HG02852 (cell line): ENCODE results near the gene CARMIL1.
"Not testable (repeated sequence)": the region's sequence is repeated elsewhere in the genome, so short reads cannot be mapped to it uniquely, and the experiment has no call there.

Experiments used
- ATAC-seq: cut with Tn5 transposase; IDR thresholded peaks from one replicate; pipeline ENCODE4 v1.9.1; 2021; ENCODE audit warnings: mild to moderate bottlenecking, moderate library complexity; ENCODE audit not compliant: unreplicated experiment

The CARMIL1 gene

DNA sequence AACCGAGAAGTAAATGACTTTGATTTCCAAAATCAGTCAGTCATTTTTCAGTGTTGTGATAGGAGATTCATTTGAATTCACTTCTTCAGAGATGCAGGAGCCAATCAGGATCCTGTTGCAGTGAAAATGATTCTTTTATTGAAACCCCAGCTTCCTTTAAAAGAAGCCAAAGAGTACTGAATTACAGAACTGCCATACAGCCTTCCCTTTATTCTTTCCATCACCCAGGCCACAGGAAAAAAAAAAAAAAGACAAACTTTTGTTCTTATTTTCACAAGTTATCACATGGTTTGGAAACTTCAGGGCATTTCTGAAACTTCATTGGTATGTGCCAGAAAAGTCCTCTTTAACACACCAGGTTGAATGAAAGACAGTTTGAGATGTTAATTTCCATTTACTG, 1.8 kb upstream of the CARMIL1 start:
- no peak for ATAC-seq

DNA sequence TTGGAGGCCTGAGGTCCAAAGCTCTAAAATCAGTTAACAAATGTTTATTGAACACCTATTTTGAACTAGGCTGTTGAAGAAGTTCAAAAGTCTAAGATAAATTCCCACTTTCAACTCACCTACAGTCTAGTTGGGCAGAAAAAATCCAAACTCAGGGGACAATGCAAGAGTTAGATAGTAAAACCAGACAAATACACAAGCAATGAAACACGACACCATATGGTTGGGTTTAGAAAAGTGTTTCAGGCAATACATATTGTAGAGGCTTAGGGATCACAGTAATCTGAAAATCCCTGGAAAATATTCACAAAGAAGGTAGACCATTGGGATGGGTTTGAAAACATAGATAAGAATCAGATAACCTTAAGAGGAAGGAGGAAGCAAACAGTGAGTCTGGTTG, 1.3 kb upstream of the CARMIL1 start:
- no peak for ATAC-seq

DNA sequence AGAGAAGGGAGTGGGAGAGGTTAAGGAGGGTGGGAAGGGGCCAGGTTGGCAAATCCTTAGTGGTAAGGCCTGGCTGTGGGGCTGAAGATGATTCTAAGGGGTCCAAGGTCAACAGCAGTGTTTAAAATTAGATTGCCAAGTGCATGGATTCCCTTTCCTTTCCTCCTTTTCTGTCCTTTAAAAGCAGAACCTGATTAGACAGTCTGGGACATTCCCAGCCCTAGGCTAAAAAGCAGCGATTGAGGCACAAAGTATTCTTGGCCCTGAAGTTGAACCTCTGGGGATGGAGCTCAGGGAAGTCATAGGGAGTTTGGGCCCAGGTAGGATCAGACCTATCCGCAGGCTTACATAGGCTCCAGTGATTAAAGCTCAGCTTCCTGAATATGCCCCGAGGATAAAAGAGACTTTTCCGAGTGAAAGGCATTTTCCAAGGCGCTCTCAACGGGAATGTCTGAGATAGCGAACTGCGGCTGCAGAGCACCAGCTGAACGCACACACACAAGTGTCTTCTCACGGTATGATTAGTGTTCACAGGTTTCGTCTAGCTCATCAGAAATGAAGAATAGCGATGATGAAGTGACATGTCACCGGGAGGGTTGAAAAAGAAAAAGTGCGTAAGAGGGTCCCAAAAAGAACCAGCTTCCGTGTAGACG, 787 bp upstream of the CARMIL1 start:
- peak; percentile 30 for ATAC-seq

DNA sequence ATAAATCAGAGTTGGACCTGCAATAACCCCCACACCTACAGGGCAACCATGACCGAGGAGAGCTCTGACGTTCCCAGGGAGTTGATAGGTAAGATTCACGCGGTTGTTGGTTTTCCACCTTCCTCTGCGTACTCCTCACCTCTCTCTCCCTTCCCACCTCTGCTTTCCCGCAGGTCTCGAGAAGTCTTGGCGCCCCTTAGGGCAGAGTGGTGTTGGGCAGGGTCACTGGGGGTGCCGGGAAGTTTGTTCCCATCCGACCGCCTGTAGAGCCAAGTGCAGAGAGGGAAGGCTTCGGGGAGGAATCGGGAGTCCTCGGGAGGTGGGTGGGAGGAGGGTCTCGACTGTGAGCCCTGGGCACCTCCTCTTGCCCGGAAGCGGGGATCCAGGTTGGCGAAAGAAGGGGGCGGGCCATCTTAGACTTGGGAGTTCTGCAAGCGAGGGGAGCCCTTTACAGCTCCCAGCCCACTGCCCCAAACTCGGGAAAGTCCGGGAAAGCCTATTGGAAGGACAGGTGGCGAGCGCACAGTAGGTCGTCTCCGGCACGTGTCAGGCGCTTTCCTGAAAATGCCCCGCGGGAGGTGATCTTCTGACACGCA, 672 bp downstream of the CARMIL1 start:
- no peak for ATAC-seq

DNA sequence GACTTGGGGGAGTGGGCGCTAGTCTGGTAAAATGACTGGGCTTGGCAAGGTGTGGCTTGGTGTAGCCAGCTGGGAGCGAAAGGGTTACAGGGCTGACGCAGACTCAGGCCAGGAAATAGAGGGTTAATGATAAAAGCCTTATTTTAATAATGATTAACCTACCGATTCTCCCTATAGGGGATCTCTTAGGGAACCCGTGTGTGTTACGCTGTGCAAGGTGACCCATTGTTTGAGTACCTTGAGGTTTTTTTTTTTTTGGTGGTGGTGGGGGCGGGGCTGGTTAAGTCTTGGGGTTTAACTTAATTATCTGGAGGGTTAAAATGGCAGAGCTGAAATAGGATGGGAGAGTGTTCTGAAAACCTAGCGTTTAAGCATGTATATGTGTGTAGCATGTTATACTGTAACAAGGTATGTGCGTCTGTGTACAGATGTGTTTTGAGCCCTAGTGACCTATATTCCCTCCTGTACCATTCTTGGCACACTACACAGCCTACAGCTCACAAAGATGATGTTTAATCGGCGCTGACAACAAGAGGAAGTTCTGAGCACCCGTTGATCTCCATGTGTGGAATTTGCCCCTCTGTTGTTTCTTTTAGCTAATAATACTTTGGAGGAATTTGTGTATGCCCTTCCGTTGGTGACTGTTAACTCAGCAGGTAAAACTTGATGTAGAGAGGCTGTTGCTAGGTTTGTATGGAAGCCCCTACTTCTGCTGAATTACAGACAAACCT, 1.3 kb downstream of the CARMIL1 start:
- ATAC-seq = no peak

DNA sequence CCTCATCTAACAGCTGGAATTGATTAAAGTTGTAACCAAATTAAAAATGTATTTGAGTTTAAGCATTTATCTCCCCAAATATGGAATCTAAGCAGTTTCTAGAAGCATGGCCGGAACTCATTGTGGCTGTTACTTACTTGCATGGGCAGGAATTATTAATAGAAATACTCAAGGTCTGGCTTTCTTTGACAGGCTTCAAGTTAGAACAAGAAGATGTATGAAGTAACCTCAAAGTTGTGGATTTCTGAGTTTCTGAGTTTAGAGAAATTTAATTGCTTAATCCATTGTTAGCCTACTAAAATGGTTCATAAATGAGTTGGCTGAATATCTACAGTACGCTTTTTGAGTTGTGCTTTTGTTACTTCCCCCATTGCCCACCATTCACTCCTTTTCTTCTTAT, 7.7 kb downstream of the CARMIL1 start:
- no peak for ATAC-seq

DNA sequence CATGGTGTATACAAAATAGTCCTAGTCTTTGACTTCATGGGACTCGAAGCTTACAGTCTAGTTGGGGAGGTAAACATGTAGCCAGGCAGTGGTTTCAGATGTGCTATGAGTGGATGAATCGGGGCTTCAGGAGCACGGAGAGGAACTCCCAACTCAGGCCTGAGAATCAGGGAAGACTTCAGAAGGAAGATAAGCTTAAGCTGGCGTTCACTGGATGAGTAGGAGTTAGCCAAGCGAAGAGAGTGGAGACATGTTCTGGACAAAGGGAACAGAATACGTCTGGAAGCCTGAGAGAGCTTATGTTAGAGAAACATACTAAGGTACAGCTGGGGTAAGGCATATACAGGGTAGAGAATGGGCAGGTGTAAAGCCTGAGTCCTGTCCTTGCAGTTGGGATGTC, 8.8 kb downstream of the CARMIL1 start:
- no peak for ATAC-seq

DNA sequence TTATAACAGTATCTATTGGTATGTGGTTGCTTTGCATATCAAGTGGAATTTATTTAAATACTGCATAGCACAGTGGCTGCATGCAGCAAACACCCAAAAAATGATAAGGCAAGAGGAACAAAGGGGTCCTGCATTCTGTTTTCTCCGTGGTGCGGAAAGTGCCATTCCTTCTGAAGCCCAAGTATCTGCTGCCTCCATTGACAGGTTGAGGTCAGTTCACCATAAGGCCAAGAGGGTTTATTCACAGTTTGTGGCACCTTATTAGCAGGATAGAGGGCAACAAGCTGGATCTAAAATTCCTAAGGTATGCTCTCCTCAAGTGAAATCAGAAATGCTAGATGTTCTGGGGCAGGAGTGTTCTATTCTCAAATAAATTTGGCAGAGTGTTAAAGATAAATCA, 9.3 kb downstream of the CARMIL1 start:
- no peak for ATAC-seq

DNA sequence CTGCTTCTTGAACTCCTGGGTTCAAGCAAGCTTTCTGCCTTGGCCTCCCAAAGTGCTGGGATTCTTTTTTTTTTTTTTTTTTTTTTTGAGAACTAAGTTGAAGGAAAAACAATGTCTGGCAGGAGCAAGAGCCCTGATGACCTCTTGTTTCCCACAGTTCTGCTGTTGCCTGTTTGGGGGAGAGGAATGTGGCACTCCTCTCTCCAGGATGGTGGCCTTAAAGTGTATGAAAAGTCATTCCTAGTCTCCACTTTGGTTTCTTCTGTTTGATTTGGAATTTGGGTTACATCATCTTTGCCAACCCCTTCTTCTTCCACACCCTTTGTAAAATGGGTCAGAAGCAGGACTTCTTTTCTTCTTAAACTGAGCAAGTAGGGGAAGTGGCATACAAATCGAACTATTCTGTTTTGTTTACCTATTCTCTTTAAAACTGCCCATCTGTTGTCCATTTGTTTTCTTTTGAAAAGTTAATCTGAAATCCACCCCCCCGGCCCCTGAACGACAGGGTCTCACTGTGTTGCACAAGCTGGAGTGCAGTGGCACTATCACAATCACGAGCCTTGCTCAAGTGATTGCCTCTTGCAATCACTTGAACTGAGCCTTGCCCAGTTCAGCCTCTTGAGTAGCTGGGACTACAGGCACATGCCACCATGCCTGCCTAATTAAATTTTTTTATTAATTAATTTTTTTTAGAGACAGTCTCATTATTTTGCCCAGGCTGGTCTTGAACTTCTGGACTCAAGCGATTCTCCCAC, 11.3 kb downstream of the CARMIL1 start:
- no peak for ATAC-seq

DNA sequence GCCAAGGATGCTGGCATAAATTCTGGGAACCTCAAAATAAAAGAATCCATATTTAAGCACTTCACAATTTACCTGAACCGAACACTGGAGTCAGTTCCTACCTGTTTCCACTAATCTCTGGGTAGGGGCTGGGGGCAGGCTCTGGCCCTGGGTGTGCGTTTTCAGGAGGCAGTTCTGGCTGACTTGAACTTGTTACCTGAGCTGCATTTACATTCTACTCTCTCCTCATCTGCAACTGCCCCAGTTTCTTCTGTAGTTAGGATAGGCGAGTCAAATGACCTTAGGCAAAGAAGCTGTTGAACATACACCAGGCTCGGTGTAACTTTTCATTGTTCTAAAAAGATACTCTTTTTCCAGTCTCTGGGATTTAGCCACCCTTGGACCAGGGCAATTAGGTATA, 13.2 kb downstream of the CARMIL1 start:
- no peak for ATAC-seq

DNA sequence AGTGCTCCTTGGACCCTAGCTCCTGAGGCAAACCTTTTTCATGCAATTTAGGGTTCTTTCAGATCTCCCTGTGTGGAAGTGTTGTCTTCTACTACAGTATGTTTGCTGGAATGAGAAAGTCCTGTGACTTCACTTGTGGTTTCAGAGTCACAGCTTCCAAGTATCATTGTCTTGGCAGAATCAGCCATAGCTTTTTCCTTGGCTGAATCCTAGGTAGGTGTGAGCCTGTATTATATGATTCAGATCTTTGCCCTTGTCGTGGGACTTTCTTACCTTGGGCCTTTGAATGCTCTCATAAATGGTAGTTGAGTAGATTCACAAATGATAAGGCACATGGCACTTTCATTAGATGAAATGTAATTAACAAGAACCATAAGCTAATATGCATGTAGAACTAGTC, 16.5 kb downstream of the CARMIL1 start:
- ATAC-seq = no peak

DNA sequence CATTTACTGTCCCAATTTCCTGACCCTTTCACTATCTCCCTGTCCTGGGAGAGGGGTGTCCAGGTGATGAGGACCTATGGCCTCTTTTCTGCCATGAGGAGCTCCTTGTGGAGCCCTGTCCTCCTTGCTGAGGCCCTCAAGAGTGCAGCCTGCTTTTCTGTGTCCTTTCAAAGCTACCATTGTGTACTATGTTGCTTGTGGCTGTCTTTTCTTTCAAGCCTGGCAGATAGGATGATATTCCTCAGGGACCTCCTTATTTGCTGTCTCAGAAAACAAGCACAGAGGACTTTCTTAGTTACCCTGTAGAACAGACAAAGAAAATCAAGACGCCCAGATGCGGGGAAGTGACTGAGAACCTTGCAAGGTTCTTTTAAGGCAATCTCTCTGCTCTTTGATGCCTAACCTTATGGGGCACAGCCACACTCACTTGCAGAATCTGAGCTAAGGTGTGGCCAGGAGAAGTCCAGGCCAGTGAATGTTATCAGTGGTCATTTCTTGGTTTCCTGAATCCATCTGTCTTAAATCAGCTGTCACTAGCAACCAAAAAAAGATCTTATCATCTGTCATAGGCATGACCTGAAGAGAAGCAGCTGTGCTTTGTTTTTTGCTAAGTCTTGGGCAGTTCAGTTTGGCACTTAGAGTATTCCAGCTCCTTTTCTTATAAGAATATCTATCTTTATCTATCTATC, 17.2 kb downstream of the CARMIL1 start:
- no peak for ATAC-seq

DNA sequence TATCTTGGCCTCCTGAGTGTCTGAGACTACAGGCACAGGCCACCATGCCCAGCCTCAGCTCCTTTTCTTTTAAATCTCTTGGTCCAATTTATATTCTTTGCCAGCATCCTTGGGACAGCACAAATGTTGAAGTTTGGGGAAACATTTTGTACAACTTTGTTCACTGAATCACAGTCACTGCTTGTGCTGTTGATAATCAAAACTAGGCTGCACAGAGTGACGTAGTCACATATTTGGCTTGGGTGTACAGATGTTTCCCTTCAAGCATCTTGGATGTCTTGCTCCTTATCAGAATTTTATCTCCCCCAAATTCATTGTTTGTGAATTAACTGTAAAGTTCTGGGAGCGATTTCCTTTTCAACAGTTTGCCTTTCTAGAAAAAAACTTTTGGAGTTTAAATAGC, 17.9 kb downstream of the CARMIL1 start:
- no peak for ATAC-seq

DNA sequence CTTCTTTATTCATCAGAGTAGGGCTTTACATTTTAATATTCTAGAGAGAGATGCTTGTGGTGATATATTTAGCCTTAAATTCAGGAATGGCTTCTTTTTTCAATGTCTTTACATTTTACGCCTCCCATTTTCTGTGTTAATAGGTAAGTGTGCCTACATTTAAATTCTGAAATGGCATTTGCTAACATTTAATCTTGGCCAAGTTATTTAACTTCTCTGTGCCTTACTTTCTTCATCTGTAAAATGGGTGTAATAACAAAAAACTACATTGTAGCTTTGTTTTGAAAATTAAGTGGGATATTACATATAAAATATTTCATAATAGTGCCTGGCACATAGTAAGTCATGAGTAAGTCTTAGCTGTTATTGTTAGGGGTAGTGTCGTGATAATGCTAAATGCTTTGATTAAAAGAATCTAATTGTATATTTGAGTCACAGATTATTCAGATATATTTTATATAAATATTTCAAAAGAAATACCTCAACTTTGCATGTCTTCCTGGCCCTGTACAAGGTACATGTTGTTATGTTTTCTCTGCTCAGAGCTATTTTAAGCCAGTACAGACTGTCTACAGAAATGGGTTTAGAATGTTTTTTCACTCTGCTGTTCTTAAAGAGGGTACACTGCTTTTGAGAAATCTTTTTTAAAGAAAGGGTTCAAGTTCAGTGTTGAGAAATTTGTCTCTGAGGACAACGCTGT, 18.8 kb downstream of the CARMIL1 start:
- no peak for ATAC-seq

DNA sequence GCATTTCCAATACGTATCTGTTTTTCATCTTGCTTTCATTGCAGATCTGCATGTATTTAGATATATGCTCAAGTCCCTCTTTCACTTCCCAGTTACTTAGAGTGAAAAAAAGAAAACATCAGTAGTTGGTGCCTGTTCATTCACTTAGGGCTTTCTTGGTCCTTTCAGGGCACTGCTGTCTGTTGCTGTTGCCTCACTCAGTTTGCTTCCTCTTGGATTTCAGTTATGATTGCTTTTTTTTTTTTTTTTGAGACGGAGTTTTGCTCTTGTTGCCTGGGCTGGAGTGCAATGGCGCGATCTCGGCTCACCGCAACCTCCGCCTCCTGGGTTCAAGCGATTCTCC, 19.3 kb downstream of the CARMIL1 start:
- not testable (repeated sequence) for ATAC-seq

DNA sequence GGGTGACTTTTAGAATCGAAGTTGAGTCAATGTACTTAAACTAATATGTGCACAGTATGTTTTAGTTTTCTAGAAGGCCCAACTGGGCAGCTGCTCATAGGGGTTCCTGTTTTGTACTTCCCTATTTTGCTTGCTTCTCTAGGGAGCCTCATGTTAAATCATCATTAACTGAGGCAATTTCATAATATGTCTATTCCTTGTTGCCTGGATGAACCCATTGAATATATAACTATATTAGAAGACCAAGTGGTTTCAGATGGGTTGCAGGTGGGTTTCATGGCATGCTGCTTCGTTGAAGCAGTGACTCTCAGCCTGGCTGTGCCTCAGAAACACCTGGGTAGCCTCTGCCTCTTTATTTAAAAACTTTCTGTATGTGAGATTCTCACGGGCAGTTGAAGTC, 22.2 kb downstream of the CARMIL1 start:
- no peak for ATAC-seq

DNA sequence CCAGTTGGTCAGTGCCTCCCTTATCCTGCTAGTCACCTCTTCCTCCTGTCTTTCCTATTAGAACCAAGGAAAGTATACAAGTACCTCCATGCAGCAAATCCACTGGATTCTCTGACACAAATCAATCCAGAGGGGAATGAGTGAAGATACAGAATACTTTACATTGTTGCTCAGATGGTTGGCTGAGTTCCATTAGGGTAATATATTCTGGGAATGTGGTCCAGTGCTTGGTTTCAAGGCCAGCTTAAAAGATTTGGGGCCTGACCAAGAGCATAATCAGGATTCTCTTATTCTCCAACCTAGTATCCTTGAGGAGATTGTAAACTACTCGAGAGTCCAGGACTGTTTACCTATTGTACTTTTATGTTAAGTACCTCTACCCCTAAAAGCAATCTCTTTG, 23.0 kb downstream of the CARMIL1 start:
- ATAC-seq = no peak

DNA sequence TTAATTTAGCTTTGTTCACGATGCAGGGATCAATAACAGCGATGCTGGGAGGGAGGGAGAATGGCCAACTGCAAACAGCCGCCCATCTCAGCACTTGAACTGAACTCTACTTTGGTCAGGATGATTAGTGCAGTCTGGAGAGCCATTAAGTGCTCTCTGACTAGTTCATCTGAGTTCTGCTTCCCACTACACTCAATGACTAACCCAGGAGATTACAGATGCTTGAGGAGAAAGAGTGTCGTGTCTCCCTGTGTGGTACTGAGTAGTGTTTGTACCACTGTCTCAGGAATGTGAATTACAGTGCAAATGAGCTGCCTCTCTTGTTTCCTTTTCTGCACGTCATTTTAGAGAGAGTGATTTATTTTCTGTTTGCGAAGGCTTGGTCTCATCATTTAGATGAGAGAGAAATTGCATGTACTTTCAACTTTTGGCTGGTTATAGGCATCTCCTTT, 23.5 kb downstream of the CARMIL1 start:
- no peak for ATAC-seq

DNA sequence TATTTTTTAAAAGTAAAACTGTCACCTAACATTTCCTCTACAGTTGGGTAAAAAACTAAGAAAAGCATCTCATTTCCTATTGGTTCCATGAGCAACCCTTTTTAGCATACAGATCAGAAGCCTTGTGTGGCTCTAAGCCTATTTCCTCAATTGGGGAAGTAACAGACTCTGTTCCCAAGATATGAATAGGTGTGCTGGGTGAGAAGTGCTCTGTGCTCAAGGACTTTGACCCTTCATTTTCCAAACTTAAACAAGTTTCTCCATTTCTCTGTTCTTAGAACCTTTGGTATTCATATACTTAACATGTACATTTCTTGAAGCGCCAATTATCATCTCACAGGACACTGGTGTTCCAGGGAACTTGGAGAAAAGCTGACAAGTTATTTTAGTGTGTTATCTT, 24.1 kb downstream of the CARMIL1 start:
- no peak for ATAC-seq

DNA sequence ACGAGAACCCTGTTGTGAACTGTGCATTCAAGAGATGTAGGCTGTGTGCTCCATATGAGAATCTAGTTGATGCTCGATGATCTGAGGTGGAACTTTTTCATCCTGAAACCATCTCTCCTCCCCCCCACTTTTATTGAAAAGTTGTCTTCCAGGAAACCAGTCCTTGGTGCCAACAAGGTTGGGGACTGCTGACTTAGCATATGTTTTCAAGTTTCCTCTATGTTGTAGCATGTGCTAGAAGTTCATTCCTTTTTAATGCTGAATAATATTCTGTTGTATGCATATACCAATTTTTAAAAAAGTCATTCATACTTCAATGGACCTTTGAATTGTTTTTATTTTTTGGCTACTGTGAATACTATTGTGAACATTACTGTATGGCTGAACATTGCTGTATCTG, 27.2 kb downstream of the CARMIL1 start:
- ATAC-seq = no peak
